K562 (cell line): ENCODE data around the gene CNPY2. TPM values are rescaled to one million over a fixed set of nuclear protein-coding genes. Genes with fewer than 3 reads are reported as not detected.

ENCODE experiments used
- ATAC-seq: fragments of 200-7000 bp; cut with Tn5 transposase; 3 replicates; pipeline ENCODE4 v1.9.1; 2020; ENCODE audit warnings: moderate library complexity
- BruUV-seq: library from RNA; stranded (reverse); fragments of 400-500 nt; replicated peaks from 2 replicates; lab custom pipeline; 2021; lab: Mats Ljungman, UMichigan
- CTCF ChIA-PET: fragments of 300-600 bp; formaldehyde crosslinking; extraction: SDS; loops from one replicate; lab custom pipeline; 2021; ENCODE audit warnings: low intra/inter-chr PET ratio; lab: Yijun Ruan, JAX
- POLR2A ChIA-PET: fragments of 300-600, 350-650 bp; sonication (Branson Sonifier 250); formaldehyde crosslinking; extraction: SDS; loops from one replicate; lab custom pipeline; 2021; ENCODE audit warnings: antibody characterized with exemption, inconsistent platforms; lab: Yijun Ruan, JAX
- DNase-seq, 4 experiments: peaks; one replicate each; pipeline versions ENCODE4 v3.0.0 to v3.0.0-alpha.2; 2011 to 2018; ENCODE audit warnings: low spot score in 3 of 4, mixed read lengths in 3 of 4; ENCODE audit errors: extremely low read depth in 1 of 4
- FAIRE-seq: peaks from 2 replicates; lab custom pipeline; 2011; peaks lifted over from hg19 to GRCh38; lab: Jason Lieb, UNC
- H2AFZ ChIP-seq: 2 replicates; pipeline ENCODE4 v1.6.0; 2011; ENCODE audit warnings: low read depth, low read length, control low read depth, inconsistent platforms
- H3K27ac ChIP-seq: fragments of 200-600 bp; 3 replicates; pipeline ENCODE4 v1.8.0; 2011; ENCODE audit warnings: low read depth, mild to moderate bottlenecking, control low read depth, inconsistent platforms, low read length, moderate library complexity, mixed read lengths; ENCODE audit errors: extremely low read depth
- H3K27me3 ChIP-seq, 2 experiments: fragments of 300-600 bp in 1 of 2; 2 replicates in 1 of 2; 3 replicates in 1 of 2; pipeline versions ENCODE4 v1.6.0 to v1.8.0; 2011; ENCODE audit warnings: inconsistent platforms in 2 of 2, low read length in 2 of 2, mild to moderate bottlenecking in 1 of 2, mixed read lengths in 1 of 2, moderate library complexity in 1 of 2; ENCODE audit not compliant: control insufficient read depth in 2 of 2, insufficient read depth in 2 of 2
- H3K36me3 ChIP-seq: fragments of 300-600 bp; 3 replicates; pipeline ENCODE4 v1.8.0; 2011; ENCODE audit warnings: mild to moderate bottlenecking, low read length, inconsistent platforms; ENCODE audit not compliant: control insufficient read depth, insufficient read depth
- H3K4me1 ChIP-seq, 2 experiments: fragments of 200-600 bp in 1 of 2; replicated peaks in 1 of 2; 2 replicates in 1 of 2; 3 replicates in 1 of 2; pipeline versions ENCODE4 v1.5.1 to v1.8.0; 2011; ENCODE audit warnings: inconsistent platforms in 2 of 2, low read length in 2 of 2, mild to moderate bottlenecking in 1 of 2, mixed read lengths in 1 of 2, moderate library complexity in 1 of 2; ENCODE audit not compliant: control insufficient read depth in 2 of 2, insufficient read depth in 2 of 2
- H3K4me2 ChIP-seq: 2 replicates; pipeline ENCODE4 v1.6.1; 2011; ENCODE audit warnings: low read length, control low read depth, inconsistent platforms, mixed read lengths; ENCODE audit not compliant: insufficient read depth
- H3K4me3 ChIP-seq: fragments of 200-600 bp; sonication (generic), shearing (Covaris generic); 2 replicates; pipeline ENCODE4 v1.5.1; 2016; ENCODE audit warnings: control low read depth, inconsistent platforms
- H3K79me2 ChIP-seq: fragments of 200-600 bp; 3 replicates; pipeline ENCODE4 v1.8.0; 2011; ENCODE audit warnings: low read length, inconsistent platforms; ENCODE audit not compliant: control insufficient read depth, insufficient read depth
- H3K9ac ChIP-seq, 2 experiments: 2 replicates each; pipeline versions ENCODE4 v1.6.0 to v1.6.1; 2011; ENCODE audit warnings: low read depth in 2 of 2, low read length in 2 of 2, control low read depth in 1 of 2, inconsistent platforms in 1 of 2, mild to moderate bottlenecking in 1 of 2, mixed read lengths in 1 of 2; ENCODE audit not compliant: insufficient read depth in 1 of 2
- H3K9me1 ChIP-seq: one replicate; pipeline ENCODE4 v1.6.0; 2011; ENCODE audit warnings: inconsistent platforms, mild to moderate bottlenecking, low read length, moderate library complexity; ENCODE audit not compliant: control insufficient read depth, insufficient read depth
- H3K9me3 ChIP-seq: replicated peaks from 2 replicates; pipeline ENCODE4 v1.5.1; 2011; ENCODE audit warnings: low read depth, low read length, inconsistent platforms; ENCODE audit not compliant: control insufficient read depth, insufficient read depth
- H4K20me1 ChIP-seq: replicated peaks from 2 replicates; pipeline ENCODE4 v1.6.1; 2011; ENCODE audit warnings: low read length, inconsistent platforms, mixed read lengths; ENCODE audit not compliant: control insufficient read depth, insufficient read depth
- CSDE1 ChIP-seq, 2 experiments: fragments of 450-650 bp; IDR thresholded peaks; 2 replicates each; pipeline ENCODE4 v1.6.1; 2016; ENCODE audit warnings: mild to moderate bottlenecking in 1 of 2
- E2F4 ChIP-seq: sonication (generic); formaldehyde crosslinking; IDR thresholded peaks from 2 replicates; pipeline ENCODE4 v1.8.0; 2022; ENCODE audit warnings: mild to moderate bottlenecking, low read depth, missing genetic modification reagents
- ELF1 ChIP-seq: fragments of 200-800 bp; sonication (Bioruptor generic); IDR thresholded peaks from 2 replicates; pipeline ENCODE4 v1.6.1; 2016; ENCODE audit warnings: missing genetic modification characterization, missing compliant biosample characterization
- HEY1 ChIP-seq: fragments of 250-450 bp; sonication (Bioruptor Pico); IDR thresholded peaks from 2 replicates; pipeline ENCODE4 v1.5.0; 2020; ENCODE audit warnings: mild to moderate bottlenecking, moderate library complexity, borderline replicate concordance
- NFXL1 ChIP-seq: fragments of 450-650 bp; formaldehyde crosslinking; IDR thresholded peaks from 2 replicates; pipeline ENCODE4 v1.4.0; 2021; ENCODE audit warnings: mild to moderate bottlenecking
- PBX2 ChIP-seq, 2 experiments: IDR thresholded peaks in 1 of 2; conservative IDR thresholded peaks in 1 of 2; 2 replicates each; pipeline ENCODE4 v1.6.1; 2016; ENCODE audit warnings: low read depth in 2 of 2, mild to moderate bottlenecking in 1 of 2, missing compliant biosample characterization in 1 of 2, missing genetic modification characterization in 1 of 2, moderate library complexity in 1 of 2
- RFX1 ChIP-seq: fragments of 450-650 bp; IDR thresholded peaks from 2 replicates; pipeline ENCODE4 v1.6.1; 2016; ENCODE audit warnings: mild to moderate bottlenecking, moderate library complexity
- ZHX1 ChIP-seq: fragments of 150-350 bp; conservative IDR thresholded peaks from 2 replicates; pipeline ENCODE4 v1.6.1; 2014; ENCODE audit warnings: low read length
- ZNF3 ChIP-seq: fragments of 250-450 bp; sonication (Bioruptor Pico); IDR thresholded peaks from 2 replicates; pipeline ENCODE4 v1.5.0; 2021; ENCODE audit warnings: mild to moderate bottlenecking, moderate library complexity
- ZNF551 ChIP-seq: fragments of 250-450 bp; sonication (Bioruptor Pico); IDR thresholded peaks from 2 replicates; pipeline ENCODE4 v1.5.0; 2021; ENCODE audit warnings: mild to moderate bottlenecking, moderate library complexity
- ZNF644 ChIP-seq: fragments of 200-800 bp; sonication (Bioruptor generic); IDR thresholded peaks from 2 replicates; pipeline ENCODE4 v1.6.1; 2016; ENCODE audit warnings: low read depth, missing genetic modification characterization, missing compliant biosample characterization
- WGBS: fragments of 100-300 bp; shearing (Covaris generic); methylation state at CpG from one replicate; pipeline ENCODE4 v1.1.6; 2016; ENCODE audit warnings: low coverage, mixed read lengths; ENCODE audit not compliant: insufficient coverage; ENCODE audit errors: missing lambda C conversion rate; 5-methylcytosine and 5-hydroxymethylcytosine counted together
- in situ Hi-C: fragments of 300-500 bp; cut with MboI; formaldehyde crosslinking; loops from 4 replicates; pipeline ENCODE4 v1.15.0; 2018; ENCODE audit warnings: inconsistent platforms, mixed read lengths
- intact Hi-C: fragments of 100-400 bp; cut with micrococcal nuclease; formaldehyde crosslinking; loops from 2 replicates; pipeline ENCODE4 v1.14.2; 2022
- polyA plus RNA-seq, 8 experiments: library from polyadenylated mRNA; depleted of rRNA in 4 of 8; stranded (reverse) in 5 of 8; unstranded in 3 of 8; fragments of >200 nt; fragmentation: Nextera tagmentation in 2 of 8; fragmentation: Illumina TruSeq in 1 of 8; extraction: Ambion mirVana in 2 of 8; extraction: Trizol in 1 of 8; gene quantifications; 2 replicates each; pipeline versions ENCODE4 v1.2.1 to v1.2.3, GENCODE V29; 2011 to 2014; ENCODE audit warnings: inconsistent platforms in 1 of 8, missing spikeins in 1 of 8
- total RNA-seq, 7 experiments: library from RNA; depleted of rRNA in 6 of 7; stranded (reverse); fragments of >200 nt in 6 of 7; fragmentation: Illumina TruSeq in 2 of 7; extraction: Trizol in 2 of 7; gene quantifications; 2 replicates each; pipeline versions ENCODE4 v1.2.1 to v1.2.3, GENCODE V29; 2011 to 2021; ENCODE audit warnings: low replicate concordance in 1 of 7

Gene CNPY2
- total and polyA plus RNA-seq, 9 of the 15 experiments (the other 6 are each of a cell fraction or from before 2014, with no cell fraction given) = 33.8 to 190 (median 138) TPM

GRCh38 chr12:56260921-56261320 is 54.9 kb downstream of the CNPY2 start (continued):
- TF ChIP-seq CSDE1 (IDR thresholded peaks at IDR 0.05) = no peak
- TF ChIP-seq PBX2 (CRISPR knock-in tag; IDR thresholded peaks at IDR 0.05; ENCODE audit: low read depth) = no peak
- TF ChIP-seq PBX2 (tag; conservative IDR thresholded peaks at IDR 0.05; ENCODE audit: low read depth) = no peak
- TF ChIP-seq ZNF3 (CRISPR knock-in tag) = no peak

GRCh38 chr12:56260380-56260779 is 55.4 kb downstream of the CNPY2 start:
- ChIA-PET POLR2A (interaction anchor here (1.2 kb wide), 1 partner anchor 10 kb away, joined by 3 read pairs; no protein-coding TSS in a partner anchor), CTCF (no interaction called here)
- no TSS peak for BruUV-seq
- ATAC-seq (no peak), DNase-seq (no peak), FAIRE-seq (no peak)
- Histone ChIP-seq H3K36me3 (peaks cover 18% of the 10 kb centered on the region; the same call in 2 of the 3 replicates), H2AFZ (no peak overlapping the region), H3K4me3 (no peak overlapping the region), H3K4me1 (peaks cover 13 to 20% of the 10 kb centered on the region in 2 experiments; a peak in 4 of 5 replicates), H3K27me3 (no peaks in the 10 kb centered on the region), H3K79me2 (peaks cover 24% of the 10 kb centered on the region), H3K27ac (no peak overlapping the region), H3K9me1 (no peaks in the 10 kb centered on the region), H3K9me3 (no peaks in the 10 kb centered on the region), H4K20me1 (peaks cover 6% of the 10 kb centered on the region), H3K4me2 (no peak overlapping the region), H3K9ac (no peak overlapping the region)
- WGBS = 85% methylated on average over 7 of the region's 8 CpGs
- in situ Hi-C loops (no loop called here), intact Hi-C loops (loop anchor here (2.0 kb wide), 1 partner anchor 68 kb away; no protein-coding TSS in a partner anchor)
- TF ChIP-seq ZNF551 = no peak
- TF ChIP-seq ZHX1 = no peak
- TF ChIP-seq NFXL1 (CRISPR knock-in tag) = no peak
- TF ChIP-seq HEY1 (CRISPR knock-in tag) = no peak
- no peak for TF ChIP-seq RFX1
- TF ChIP-seq E2F4 = no peak
- no peak for TF ChIP-seq ZNF644 (tag)
- no peak for TF ChIP-seq ELF1
